Measurements from ENCODE around the gene EGFLAM. TPM values are rescaled to one million over a fixed set of nuclear protein-coding genes. Genes with fewer than 3 reads are reported as not detected.

The EGFLAM gene
- total RNA-seq, 1 donor from 2014 or later: 19.9 TPM

DNA sequence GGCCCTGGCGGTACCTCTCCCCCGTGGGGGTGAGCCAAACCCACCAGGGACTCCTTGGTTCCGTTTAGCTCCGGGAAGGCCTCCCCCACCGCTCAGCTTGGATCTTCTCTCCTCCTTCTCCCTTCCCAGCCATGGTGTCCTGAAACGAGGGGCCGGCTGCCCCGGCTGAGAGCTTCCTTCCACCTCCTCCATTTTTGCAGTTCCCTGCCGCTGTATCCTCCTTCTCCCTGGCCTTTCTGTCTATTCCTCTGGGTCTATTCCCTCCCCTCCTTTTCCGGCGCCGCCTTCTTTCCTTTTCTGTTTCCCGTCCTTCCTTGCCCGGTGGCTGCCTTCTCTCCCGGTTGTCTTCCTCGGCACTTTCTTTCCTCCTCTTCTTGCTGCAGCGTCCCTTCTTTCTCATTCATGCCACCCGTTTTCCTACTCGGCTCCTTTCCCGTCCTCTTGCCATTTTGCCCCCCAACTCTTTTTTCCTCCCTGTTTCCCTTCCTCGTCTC, 187.7 kb downstream of the EGFLAM start:
- DNase-seq (ENCODE audit: low read depth): peak; percentile 69

DNA sequence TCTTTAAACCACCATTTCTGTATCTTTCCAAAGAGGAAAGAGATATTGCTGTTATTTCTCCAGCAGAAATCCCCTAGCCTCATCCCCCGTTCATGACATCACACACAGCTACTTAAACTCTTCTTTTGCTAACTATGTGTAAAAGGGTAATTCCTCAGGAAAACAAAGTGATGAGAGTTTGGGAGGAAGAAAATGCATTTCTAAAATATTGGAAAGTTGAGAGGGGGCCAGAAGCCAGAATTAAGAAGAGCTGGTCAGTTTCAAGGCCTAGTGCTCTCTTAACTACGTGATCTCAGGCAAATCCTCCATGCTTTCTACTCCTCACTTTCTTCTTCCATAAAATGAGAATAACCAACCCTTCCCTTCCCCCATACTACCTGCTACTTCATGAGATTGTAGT, 188.7 kb downstream of the EGFLAM start:
- DNase-seq (ENCODE audit: low read depth): no peak

DNA sequence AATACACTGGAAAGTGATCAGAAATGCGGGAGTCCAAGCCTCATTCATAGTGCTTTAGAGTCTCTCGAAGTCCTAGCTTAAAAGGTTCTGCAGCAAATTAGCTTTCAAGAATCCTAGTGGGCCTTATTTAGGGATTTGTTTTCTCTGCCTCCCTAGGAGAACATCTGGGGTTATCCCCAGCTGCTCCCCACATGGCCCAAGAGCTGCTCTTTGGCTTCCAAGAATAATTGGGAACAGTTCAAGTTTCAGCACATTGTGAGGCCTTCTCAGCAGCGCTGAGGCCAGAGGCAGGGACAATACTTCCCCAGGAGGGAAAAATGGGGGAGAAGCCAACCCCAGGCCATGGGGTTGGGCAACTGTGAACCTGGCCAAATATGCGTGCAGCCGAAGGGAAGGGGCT, 189.4 kb downstream of the EGFLAM start:
- no peak for DNase-seq (ENCODE audit: low read depth)

DNA sequence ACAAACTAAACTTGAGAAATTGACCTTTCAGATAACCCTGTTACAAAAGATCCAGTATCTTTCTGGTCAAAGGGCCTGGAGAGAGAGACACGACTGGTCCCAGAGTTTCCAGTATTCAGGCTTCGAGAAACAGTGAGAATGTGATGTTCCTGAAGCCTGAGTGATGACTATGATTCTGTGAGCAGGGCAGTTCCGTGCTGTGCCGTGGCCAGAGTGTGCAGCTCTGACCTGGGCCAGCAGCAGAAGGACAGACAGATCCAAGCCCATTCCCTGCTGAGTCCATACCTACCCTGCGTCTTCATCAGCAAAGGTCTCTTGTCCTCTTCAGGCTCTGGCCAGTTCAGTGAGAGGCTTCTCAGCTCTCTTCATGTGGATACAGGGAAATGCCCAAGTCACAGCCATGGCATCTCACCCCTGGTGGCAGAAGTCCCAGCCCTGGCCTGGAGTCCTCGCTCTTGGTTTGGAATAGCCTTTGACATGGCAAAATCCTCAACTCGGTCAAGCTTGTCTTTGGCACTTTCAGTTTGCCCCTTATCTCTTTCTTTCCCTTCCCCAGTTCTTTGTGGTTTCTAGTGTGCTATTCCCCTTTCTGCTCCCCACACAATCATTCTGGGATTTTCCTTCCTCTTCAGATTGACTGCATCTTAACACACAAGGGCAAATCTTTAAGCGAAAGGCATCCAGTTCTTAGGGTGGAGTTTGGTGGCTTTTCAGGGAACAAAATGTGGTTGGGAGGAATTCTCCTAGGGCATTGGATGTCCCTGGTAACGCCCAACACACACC, 190.4 kb downstream of the EGFLAM start:
- no peak for DNase-seq (ENCODE audit: low read depth)

DNA sequence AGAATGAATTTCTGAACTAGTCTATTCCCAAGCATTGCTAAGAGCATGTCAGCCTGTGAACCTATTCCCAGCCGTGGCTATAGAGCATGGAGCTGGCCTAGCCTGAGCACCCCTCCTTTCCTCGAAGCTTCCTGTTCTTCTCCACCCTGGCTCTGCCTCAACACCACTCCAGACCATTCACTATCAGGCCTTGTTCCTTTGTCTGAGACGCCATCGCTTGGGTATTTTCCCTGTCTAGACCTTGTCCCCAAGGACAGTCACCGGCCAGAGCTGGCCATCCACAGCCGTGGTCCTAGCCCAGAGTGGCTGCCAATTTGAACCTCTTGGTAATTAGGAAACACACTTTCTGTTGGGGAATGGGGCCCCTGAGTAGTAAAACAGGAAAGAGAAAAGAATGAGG, 192.3 kb downstream of the EGFLAM start:
- no peak for DNase-seq (ENCODE audit: low read depth)

DNA sequence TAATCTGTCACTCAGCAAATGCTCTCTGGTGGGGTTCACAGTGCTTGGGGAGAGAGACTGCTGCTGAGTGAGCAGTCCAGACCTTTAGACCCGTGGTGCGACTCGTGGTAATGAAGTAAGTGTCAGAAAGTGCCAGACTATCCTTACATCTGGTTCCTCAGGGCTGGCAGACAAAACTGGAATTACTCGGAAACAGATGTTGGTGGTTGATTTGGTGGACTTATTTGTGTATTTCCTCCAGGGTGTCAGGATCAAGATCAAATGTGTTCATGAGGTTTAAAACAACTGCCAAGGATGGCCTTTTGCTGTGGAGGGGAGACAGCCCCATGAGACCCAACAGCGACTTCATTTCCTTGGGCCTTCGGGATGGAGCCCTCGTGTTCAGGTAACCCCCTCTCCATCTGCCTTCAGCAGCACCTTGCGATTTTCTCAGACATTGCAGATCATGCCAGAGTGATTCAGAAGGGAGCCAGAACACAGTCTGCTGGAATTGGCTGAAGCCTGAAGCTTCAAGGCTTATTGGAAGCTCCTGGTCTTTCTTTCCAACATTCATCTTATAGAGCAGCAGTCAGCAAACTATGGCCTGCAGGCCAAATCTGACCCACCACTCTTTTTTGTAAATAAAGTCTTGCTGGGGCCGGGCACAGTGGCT, 192.8 kb downstream of the EGFLAM start:
- DNase-seq (ENCODE audit: low read depth): no peak

DNA sequence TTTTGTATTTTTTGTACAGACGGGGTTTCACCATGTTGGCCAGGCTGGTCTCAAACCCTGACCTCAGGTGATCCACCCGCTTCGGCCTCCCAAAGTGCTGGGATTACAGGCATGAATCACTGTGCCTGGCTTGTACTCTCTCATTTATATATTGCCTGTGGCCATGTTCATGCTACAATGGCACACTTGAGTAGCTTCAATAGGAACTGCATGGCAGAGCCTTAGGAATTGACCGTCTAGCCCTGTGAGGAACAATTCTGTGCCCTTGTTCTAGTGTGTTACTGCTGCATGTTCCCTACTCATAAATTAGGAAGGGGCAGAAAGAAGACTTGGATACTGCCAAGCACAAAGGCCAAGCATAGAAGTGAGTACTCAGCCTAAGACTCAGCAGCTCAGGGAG, 193.8 kb downstream of the EGFLAM start:
- DNase-seq (ENCODE audit: low read depth): no peak

DNA sequence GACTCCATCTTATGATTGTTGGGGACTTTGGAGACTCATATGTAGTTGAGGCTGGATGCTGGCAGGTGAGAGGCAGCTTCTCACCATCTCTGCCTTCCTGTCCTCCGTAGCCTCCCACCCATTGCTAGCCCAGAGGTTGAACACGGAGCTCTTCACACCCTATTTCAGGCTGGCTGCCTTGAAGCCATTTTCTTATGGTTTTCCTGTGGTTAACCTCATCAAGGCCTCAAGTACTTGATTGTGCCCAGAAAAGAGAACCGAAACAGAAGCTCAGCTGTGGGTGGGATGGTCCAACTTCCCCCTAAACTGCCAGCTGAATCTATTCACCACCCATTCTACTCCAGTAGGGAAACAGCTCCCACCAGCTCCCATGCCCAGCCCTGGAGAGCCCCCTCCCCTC, 195.1 kb downstream of the EGFLAM start:
- peak; percentile 61 for DNase-seq (ENCODE audit: low read depth)

DNA sequence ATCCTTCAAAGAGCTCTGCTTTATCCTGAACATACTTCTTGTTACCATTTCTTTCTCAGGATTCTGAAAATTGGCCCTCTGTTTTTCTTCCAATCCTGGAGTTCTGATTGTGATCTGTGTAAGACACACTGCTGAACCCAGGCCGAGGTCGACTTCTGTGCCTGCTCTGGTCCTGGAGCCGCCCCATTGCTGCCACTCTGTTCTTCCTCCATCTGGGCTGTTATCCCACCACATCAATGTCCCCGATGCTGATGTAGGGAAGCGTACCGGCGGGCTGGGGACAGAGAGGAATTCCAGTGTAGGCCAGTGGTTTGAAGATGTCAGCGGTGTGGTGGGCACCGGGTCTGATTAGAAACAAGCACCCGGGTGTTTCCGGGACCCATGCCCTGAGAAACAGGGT, 195.6 kb downstream of the EGFLAM start:
- DNase-seq (ENCODE audit: low read depth): no peak

DNA sequence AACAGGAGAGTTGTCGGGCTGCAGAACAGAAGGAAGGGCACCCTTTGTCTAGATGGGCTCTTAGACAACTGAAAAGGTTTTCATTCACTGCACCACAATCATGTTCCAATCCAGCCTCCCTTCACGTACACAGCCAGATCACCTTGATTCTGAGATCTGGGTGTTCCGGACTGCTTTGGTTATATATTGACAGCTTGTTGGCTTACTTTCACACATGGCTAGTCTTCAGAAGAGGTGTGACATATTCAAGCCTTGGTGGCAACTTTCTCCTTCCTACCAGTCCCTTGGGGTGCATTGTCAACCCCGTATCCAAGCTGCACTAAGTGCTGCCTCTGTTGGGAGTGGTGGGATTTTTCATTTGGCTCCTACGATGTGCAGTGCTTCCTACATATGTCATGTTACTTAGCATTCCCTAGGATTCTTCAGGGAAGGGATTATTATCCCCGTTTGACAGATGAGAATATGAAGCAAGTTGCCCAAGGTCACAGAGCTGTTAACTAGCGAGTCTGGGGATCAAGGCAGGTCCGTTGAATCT, 197.5 kb downstream of the EGFLAM start:
- no peak for DNase-seq (ENCODE audit: low read depth)

DNA sequence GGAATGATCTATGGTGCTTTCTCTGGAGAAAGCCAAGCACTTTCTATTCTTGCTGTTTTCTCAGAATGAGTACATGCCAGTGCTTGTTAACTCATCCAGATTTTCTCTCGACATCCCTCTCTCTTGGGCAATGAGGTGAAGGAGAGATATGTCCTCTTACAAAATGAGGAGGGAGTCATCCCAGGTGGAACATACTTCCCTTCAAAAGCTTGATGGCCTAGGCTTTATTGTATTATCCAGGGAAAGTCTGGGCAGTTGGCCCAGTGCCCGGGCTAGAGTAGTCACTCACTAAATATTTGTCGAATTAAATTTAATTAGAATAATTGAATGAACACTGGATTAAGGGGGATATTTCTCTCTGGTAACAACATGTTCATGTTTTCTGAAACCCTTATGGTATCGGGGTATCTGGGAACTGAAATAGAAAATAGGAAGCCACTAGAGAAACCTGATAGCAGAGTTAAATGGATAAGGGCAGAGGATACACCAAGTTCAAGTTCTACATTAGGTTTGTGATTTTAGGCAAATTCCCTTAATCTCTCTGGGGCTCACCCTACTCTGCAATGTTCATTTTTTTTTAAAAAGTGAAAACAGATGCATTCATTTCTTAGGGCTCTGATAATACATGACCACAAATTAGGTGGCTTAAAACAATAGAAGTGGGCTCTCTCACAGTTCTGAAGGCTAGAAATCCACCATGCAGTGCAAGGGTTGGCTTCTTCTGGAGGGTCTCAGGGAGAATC, 198.5 kb downstream of the EGFLAM start:
- DNase-seq (ENCODE audit: low read depth): no peak

DNA sequence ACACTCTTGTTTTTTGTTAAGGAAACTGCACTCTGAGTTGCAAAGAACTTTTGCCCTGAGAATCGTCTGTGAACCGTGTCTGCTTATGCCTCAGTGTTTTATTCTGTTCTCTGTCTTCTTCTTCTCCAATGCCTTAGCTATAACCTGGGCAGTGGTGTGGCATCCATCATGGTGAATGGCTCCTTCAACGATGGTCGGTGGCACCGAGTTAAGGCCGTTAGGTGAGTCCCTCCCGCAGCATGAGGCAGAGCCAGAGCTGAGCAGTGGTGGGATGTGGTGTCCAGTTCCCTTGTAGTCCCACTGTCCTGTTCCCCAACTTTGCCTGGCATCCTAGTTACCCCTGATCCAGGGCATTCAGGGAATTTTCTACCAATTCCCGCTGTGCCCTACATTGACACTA, 199.8 kb downstream of the EGFLAM start:
- DNase-seq (ENCODE audit: low read depth): no peak

DNA sequence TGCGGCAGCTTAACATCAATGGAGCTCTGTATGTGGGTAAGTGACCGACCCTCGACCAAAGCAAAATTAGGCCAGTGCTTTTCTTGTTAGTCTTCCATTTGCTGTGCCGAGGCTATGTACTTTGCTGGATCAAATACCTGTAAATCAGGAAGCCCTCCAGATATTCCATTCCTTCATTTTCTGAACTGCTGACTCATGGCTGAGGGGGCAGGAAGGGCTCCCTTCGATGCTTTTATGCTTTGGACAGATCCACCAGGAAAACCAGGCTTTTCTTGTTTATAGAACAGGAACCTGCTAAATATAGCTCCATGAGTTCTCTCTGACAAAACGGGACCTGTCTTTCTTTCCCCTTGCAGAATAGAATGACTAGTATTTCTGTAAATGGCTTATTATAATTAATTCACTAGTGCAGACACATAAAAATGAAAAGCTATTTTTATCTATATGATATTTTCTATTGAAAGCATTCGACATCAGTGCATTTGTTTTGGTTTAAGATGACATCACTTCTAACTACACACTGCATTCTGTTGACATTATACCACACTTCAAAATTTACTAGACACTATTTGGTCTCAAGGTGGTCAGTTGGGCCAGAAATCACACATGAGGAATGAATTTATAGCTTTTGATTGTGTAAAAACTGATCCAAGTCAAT, 204.7 kb downstream of the EGFLAM start:
- DNase-seq (ENCODE audit: low read depth): peak; percentile 35

DNA sequence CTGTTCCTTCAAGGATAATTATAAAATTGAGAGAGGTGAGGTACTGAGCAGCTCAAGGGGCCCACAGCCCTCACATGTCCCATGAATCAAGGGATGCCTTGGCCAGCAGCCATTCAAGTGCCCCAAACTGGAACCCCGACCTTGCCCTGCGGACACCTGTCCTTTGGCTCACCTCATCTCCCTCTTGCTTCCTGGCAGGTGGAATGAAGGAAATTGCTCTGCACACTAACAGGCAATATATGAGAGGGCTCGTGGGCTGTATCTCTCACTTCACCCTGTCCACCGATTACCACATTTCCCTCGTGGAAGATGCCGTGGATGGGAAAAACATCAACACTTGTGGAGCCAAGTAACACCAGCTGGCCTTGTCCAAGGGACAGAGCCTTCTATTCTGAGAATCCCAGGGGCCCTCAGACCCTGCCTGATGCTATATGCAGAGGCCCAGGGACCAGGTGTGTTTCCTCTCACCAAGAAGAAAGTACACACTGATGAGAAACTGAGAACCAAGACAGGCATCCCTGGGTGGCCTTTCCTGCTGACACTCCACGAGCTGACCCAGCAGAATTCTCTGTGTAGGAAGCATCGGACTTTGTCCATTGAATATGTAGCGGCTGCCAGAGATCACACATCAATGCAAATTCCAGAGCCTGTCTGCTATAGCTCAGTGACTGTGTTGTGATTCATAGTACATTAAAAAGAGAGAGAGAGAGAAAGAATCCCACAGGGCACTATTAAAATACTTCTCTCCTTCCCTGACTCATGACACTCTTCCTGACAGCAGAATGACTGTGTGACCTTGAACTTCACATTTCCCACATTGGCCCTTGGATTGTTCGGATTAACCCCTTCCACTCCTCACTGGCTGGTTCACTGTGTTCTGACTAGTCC, 205.5 kb downstream of the EGFLAM start:
- DNase-seq (ENCODE audit: low read depth): peak; percentile 82

DNA sequence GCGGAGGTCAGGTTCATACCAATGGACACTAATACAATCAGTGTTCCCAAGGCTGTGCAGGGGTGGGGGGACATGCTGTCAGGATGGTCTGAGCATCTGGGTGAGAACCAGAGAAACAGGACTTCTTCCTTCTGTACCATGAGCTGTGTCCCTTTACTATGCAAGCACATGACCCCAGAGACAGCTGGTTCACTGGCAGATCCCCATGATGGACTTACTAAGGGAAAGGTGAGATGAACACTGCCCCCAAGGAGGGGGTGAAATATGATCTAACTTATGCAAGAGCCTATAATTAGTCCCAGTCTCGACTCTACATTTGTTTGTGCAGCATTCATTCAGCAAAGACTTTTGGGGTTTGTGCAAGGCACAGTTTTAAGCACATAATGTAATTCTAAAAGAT, 206.7 kb downstream of the EGFLAM start:
- peak; percentile 87 for DNase-seq (ENCODE audit: low read depth)

DNA sequence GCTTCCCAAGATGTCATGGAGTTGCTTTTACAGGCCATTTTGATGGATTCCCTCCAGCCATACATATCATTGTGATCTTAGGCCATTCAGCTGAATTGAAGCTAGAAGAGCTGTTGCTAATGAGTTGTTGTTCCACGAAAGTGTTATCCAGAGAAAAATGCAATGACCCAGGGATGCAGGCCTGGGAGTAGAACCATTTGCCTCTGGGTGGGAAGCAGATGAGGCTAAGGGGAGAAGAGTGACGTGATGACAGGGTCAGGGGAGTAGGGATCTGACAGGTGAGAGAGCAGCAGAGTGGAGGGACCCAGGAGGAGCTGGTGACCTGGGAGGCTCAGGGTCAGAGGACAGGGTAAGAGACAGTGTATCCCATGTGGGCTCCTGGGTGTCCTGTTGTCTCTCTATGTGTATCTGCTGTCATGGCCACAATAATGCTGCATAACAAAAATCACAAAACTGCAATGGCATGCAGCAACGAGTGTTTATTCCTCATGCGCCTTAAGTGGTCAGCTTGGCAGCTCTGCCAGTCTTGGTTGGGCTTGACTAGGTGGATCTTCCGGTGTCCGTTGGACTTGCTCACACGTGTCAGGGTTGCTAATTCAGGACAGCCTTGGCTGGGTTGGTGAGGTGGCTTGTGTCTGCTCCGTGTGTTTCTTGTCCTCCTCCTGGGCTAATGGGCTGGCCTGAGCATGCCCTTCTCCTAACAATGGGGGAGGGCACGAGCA, 207.5 kb downstream of the EGFLAM start:
- no peak for DNase-seq (ENCODE audit: low read depth)

DNA sequence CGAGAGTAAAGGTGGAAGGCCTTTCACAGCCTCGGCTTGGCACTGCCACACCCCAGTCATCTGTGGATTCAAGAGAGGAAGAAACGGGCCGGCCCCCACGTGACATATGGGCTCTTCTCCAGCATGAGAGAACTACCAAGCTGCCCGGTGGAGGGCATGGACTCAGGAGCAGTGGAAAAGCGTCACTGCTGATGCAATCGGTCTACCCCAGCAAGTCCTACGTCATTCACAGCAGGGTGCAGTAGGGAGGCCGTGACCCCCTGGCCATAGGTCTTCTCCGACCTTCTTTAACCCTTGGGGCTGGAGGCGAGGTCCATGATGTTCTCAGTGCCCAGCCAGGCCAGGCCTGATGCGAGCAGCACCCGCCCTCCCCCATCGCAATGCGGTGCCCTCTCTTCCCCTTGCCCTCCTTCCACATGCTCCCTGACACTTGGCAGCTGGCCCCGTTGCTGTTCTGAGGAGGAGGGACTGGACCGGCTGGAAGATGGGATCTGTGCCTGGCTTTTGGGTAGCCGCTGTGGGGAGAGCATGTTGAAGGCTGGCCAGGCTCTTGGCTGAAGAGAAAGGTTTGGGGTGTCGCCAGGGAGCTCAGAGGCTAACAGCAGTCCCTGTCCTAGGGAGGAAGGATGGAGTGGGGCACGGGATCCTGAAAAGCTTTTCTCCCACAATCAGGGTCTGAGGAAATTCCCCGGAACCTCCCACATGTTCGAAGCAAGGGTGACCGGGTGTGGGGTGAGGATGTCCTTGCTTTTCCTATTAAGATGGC, 208.2 kb downstream of the EGFLAM start:
- peak; percentile 69 for DNase-seq (ENCODE audit: low read depth)

DNA sequence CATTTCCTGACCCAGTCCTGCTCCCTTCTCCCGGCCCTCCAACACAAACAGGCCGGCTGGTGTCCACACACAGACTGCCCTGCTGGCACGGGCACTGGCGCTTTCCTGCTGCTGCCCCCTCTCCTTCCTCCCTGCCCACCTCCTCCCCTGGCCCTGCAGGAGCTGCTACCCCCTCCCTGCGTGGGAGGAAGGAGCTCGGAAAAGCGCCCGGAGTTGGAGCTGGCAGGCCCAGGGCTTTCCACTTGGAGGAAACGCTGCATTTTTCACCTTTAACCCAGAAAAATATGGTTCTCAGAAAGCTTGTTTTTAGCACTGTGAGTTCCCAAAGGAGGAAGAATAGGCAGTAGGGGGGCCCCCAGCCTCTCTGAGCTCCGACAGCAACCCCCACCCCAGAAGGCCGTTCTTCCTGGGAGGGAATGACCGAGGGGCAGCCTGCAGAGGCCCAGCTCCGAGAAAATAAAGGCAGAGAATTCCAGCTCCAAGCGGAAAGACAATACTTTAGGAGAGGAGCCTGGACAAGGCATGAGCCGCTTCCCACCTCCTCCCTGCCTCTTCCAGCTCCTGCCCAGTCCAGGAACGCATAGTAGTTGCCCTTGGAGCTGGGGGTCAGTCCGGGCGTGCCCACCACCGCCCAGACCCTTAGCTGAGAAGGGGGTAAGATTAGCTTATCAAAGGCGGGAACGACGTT, 209.1 kb downstream of the EGFLAM start:
- DNase-seq (ENCODE audit: low read depth): peak; percentile 65

All from myocyte (in vitro differentiated cells).